Stimulated activated CD8-positive, alpha-beta memory T cell treated with anti-CD3 and anti-CD28 coated beads, Interleukin-12 subunit alpha, Interleukin-12 subunit beta, amount 100 ng/mL, for 24 hours (primary cell): Measurements from ENCODE around the gene TM4SF4.

Source experiments
- DNase-seq: peaks from one replicate; pipeline ENCODE4 v3.0.0-alpha.2; 2020; ENCODE audit errors: extremely low read depth

The TM4SF4 gene

DNA sequence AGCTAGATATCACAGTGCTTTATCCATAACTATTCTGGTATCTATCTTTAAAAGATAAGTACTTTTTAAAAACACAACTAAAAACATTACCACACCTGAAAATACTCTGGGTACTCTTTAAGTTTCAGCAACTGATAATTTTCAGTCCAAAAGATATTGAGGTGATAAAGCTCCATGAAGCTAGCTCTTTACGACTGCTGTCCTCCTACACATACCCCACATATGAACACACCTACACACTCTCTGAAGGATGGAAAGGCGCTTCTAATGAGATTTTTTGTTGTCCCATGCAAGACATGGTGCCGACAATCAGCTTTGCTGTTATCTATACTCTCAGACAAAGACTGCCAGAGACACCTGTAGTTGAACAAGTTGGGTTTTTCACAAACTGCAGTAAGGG lies 19.1 kb upstream of the TM4SF4 start:
- no peak for DNase-seq

DNA sequence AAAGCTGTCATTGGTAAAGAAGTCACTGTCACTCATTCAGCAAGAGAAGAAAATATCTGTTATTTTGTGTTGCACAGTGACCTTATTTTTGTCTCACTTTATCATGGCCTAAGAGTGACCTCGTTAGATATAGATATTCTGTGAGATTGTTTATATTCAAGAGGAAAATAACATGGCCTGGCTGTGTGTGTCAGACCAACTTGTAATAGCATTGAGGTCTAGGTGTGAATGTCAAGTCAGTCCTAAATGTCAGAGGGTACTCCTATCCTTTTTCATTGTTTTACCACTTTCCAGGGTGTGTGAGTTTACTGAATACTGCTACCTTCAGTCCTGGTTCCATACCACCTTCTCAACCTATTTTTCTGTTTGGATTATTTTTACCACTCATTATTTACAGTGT lies 18.5 kb upstream of the TM4SF4 start:
- no peak for DNase-seq

DNA sequence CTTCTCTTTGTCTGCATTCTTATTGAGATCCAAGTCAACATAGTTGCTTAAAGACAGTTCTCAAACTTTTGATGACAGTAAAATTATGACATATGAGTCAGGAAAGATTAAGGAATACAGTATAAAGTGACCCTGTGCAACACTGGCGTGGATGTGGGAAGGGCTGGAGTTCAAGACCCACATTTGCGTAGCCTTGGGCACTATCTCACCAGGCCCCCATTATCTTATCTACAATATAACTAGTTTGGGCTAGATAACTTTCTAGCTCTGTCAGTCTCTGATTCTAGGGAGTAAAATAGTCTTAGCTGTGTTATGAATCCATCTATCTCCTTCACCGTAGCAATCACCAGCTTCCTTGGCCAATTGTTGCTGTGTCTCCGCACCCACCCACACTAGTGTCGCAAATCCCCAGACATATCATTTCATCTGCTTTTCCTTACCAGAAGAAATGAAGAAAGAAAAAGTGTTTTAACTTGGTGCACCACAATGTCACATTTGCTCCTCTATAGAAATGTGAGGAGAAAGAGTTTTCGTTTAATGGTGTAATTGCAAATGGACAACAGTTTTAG lies 14.9 kb upstream of the TM4SF4 start:
- DNase-seq: no peak

DNA sequence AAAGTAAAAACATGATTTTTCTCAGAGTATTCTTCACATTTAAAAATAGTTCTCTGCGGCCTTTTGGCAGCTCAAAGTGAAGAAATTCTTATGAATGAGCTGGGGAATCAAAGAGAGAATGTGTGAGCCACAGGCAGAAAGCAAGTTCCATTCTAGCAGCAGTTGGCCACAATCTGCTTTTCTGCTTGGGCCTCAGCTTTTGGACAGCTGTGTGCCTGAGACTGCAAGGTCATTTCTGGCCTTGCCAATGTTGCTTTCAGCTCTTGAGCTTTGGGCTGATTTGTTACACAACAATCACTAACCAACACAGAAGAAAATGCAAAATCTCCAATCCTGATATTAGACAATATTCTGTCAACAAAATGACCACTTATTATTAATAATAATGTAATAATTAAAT lies 14.4 kb upstream of the TM4SF4 start:
- DNase-seq: no peak

DNA sequence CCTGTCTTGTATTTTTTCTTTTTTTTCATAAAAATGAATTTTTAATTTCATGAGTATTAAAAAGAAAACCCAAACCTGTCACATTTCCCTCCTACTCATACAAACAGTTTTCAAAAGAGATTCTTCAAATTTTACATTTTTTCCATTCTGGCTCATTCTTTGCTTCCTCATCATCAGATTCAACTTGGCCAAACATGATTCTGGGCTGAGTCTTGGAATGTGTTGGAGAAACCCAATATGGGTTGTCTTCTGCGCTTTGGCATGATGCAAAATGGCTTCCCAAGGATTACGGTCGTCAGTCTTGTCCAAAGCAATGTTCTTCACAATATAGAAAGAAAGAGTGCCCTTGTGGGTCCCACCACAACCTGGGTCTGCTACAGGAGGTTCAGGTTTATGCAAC lies 12.4 kb upstream of the TM4SF4 start:
- no peak for DNase-seq

DNA sequence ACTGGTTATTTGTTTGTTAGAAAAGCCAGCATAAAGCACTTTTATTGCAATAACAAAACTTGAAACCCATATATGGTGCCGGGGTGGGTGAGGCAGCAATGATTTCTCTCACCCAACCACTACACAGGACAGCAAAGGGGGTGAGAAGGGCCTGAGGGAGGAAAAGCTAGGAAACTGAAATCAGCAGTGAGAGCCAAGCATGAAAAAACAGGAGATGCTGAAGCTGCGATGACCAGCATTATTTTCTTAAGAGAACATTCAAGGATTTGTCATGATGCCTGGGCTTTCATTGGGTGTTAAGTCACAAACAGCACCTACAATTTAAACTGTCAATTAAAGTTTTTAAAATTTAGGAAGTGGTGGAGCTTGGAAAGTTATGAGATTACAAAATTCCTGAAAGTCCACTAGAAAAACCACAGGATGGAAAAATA lies 11.9 kb upstream of the TM4SF4 start:
- no peak for DNase-seq

DNA sequence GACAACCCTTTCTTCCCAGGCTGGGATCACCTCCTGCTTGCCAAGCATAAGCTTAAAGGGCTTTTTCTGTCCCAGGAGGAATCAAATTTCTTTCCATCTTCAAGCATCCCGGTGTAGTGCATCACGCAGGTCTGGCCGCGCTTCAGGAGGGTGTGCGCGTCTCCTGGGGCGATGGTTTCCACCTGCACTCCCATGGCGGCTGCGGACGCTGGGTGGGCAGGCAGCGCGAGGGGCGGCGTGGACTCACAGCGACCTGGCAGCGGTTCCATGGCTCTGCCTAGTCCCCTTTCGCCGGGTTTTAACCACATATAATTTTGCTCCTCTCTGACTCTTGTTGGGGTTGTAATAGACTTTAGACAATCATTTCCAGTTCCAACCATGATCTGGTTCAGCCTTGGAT lies 10.6 kb upstream of the TM4SF4 start:
- no peak for DNase-seq

DNA sequence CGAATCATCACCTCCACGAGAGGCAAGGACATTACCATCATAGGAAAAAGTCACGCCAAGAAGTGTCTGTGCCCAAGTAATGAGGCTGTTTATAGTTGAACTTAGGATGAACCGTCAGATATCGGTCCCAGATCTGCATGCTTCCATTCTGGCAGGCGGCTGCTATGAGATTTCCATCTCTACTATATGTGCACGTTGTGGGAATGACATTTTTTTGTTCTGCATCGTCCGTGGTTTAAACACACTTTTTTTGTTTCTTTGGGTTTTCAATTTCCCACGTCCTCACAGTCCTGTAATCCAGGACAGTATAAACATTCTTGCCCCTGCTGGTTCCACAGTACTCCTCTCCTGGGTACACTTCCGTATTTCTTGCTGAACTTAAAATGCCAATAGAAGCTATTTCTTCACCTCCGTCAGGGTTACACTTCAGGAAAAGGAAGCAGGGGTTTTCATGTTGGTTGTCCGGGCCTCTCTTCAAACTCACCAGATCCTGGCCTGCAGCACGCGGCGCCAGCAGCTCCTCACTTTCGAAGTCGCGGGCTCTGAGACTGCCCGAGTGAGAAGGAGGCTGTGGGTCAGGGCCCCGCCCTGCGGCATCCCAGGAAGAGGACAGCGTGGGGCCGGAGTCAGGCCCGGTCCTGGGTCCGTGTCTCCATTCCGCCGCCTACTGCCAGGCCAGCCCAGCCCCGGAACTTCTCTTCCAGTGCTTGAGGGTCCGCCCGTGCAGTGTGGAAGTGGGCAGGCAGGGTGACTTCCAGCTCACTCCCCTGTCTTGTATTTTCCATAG lies 9.8 kb upstream of the TM4SF4 start:
- no peak for DNase-seq

DNA sequence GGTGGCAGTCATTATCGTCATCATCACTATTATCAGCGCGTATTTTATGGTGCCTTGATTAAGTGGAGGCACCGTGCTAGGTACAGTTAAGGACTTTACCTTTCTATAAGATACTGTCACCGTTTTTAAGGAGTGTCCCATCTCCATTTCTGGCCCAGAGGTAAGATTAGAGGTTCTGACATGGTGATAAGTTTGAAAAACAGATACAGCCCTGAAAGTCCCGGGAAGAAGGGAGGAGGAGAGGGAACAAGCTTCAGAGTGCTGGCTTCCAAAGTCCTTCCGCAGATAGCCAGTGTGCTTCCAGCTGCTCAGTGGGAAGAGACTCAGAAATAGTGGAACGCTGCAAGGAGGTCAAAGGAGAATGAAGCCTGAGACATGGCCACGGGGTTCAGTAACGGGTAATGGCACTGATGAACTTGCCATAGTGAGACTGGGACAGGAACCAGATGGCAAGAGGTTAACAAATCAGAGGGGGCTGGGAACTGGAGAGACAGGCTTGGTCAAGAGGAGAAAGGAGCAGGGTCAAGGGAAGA lies 9.1 kb upstream of the TM4SF4 start:
- no peak for DNase-seq

DNA sequence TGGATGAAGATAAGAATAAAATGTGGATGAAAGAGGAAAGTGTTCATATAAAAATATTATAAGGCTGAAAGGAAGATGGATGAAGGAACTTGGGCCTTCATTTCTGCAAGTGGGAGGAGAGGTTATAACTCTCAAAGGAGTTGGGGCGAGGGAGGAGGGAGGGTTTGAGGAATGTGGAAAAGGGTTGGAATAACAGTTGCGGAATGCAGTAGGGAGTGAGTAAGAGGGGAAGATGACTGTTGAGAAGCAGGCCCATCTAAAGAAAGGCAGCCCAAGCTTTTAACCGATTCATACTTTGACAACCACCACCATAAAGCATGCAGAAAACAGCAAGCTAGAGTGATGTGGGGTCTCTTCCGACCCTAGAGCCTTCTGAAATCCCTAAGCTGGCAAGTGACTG lies 8.3 kb upstream of the TM4SF4 start:
- DNase-seq: no peak

DNA sequence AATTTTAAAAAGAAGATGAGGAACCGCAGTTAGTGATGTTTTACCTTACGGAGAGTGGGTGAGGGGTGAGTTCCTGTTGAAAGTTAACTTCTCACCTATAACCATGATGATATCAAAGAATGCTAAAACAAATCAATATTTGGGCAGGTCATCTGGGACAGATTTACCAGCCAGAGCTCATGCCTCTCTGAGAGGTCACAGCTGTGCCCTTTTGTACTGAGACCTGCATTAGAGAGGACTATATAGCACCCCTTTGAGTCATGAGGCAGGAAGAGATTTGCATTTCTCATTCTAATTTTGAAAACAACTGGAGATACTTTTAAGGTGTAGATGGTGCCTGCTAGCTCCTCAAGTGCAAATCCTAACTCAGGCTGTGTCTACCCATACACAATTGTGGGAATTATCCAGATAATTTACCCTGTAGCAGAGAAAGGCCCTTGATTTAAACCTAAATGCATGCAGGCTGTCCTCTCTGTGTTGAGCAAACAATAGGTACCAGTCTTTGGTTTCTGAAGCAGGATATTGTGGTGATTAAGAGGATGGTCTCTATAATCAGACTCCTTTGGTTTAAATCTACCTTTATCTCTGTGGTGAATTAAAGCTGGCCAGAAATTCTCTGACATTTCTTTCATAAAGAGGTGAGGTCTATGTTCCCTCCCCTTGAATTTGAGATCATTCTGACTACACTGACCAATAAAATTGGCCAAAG lies 5.8 kb upstream of the TM4SF4 start:
- no peak for DNase-seq

DNA sequence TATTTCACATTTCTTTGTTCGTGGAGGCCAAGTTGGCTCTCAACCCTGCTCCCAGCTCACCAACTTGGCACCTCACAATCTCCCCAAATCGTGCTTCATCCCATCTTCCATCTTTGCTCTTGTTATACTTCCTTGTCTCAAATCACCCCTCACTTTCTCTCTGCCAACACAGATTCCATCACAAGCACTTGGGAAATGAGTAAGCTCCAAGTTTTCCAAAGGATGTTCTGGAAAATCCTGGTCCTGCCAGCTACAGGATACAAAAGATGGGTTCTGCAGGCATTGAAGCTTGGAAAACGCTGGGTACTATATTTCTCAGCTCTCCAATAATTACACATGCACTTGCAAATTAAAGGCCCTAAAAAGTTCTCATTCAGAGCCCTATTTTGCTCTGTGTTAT lies 4.1 kb upstream of the TM4SF4 start:
- DNase-seq: no peak

DNA sequence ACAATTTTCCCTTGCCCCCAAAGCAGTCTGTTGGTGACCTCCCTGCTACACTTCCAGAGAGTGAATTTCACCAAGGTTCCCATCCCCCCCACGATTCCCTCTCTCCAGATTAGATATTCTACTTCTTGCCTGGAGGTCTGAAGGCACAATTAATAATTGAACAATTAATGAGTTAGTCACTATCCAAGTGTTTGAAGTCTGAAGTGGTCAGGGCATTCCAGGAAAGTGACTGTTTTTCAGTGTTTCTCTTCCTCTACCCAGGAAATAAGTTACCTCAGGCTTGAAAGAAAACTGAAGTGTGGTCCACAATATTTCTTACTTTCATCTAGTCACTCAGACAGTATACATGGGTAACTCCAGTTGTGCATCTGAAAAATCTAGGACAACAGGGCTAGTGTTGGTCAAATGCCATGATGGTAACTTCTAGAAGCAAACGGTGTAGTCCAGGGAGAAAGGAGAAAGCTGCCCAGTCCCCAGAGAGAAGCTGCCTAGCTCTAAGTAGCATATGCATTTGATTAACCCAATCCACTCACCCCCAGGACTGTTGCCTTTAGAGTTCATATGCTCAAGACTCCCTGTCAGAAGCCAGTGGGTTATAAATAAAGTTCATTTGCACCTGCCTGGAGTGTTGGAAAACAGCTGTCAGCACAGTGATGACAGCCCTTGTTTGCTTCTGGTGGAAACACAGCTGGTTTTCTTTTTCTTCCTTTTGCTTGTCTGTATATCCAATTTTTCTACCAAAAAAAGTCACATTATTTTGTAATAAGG lies 2.3 kb upstream of the TM4SF4 start:
- DNase-seq: no peak

DNA sequence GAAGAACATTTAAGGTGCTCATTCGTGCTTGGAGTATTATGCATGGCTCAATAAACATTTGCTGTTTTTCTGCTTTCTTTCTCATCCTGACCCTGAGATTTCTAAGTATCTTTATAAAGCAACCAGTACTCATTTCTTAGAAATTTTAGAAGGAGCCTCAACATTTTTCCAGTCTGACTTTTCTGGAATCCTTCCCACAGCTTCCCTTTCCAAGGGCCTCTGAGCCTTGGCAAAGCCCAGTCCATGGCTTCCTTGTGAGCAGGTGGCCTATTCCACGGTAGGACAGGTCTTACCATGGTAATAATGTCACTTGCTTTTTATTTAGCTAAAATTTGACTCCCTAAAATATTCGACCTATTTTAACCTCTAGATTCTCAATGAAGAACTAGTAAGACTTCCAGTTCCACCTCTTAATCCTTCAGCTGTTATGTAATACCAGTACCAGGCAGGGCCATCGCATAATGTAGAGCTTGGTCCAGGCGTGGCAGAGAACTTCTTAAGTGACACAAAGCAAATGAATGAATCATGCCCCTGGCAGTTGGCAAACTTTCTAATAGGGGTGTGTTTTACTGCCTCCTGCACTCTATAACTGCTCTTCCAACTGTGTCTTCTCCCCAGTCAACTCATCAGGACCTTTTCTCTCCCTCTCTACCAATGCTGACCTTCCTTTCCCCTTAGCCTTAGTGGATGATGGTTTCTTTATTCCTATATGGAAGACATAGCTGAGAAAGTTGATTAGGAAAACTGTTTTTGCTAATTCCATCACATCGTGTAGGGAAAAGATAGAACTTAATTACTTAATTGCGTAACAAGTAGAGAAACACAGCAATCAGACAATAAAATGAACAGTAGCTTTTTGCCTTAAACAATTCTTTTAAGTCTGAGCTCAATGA lies 894 bp upstream of the TM4SF4 start:
- DNase-seq: no peak

DNA sequence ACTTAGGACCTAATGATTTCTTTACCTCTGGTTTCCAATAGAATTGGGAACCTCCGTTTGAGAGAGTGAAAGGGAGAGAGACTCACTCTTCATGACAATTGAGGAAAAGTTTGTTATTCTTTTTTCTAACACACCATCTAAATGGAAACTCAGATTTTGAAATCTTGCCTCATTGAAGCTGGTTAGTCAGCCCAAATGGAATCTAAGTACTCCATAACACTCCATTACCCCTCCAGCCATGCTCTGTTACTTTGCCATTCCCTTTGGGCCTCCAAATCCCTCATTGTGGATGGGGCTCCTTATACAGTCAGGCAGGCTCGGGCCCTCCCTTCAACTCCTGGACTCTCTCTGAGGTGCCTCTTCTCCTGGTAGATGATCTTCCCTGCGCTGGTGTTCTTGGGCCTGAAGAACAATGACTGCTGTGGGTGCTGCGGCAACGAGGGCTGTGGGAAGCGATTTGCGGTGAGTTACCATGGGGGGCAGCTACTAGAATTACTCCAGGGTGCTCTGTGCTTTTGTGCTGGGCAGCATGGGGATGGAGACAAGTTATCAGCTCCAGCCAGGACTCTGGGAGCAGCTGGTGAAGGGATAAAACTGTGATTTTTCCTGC lies 1.1 kb downstream of the TM4SF4 start:
- DNase-seq: no peak

DNA sequence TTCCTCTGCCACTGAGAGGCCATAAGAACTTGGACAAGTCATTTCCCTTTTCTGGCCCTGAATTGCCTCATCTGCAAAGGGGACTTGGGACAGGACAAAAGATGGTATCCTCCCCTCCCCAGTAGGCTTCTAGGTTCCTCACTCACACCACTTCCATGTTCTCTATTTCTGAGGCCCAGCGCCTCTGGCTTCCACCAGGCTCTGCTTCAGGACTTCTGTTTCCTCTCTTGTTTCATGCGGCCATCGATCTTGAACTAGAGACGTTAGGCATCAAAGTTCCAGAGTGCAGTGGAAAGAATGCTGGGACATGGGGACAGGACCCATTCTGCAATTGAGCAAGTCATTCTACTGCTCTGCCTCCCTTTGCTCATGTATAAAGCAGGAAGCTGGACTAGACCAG lies 1.7 kb downstream of the TM4SF4 start:
- DNase-seq: no peak

DNA sequence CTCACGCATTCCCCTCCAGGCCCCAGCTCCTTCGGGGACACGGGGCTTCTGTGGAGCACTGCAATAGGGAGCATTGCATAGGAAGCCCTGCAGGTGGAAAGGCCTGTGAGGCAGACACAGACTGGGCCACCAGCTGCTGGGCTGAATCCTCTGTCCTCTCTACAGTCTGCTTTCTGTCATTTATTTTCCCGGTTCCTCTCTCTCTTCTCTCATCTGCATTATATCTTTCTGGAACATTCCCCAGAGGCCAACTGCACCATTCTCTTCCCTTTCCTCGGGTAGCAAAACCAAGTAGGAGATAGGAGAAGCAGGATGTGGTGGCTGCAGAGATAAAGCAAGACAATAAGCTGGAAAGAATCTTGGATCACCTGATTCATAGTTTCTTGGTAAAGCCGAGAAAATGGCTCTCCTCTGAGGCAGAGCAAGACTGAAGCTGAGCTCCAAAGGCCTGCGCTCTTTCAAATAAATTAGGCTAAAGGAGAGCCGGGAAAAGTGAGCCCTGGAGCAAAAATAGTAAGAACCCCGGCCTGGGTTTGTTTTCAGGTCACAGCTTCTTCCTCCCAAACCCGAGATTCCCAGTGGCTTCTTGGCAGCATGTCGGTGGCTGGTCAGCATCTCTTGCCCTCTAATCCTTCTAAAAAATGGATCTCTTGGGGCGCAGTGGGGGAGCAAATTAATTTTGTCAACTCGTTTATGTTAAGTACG lies 5.3 kb downstream of the TM4SF4 start:
- no peak for DNase-seq

DNA sequence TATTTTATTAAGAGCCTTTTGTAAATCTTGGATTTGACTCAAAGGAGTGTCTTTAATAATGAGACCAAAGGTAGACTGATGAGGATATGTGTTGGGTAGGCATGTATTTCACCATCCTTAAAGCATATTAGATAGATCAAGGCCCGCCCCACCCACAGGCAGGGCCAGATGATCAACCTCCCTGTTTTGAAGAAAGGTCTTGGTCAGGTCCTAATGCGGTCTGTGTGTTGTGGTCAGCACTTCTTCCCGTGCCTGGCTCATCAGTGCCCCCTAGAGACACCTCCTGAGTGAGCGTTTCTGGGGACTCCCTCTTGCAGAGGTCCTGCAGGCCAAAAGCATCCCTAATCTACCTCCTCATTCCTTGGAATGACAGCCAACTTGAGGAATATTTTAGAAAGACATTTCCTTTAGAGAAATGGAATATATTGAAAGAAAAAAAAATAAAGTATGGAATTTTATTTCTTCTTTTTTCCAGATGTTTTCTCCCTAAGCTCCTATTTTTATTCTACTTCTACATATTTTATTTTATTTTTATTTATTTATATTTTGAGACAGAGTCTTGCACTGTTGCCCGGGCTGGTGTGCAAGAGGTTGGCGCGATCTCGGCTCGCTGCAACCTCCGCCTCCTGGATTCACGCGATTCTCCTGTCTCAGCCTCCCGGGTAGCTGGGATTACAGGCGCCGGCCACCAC lies 6.0 kb downstream of the TM4SF4 start:
- DNase-seq: no peak

DNA sequence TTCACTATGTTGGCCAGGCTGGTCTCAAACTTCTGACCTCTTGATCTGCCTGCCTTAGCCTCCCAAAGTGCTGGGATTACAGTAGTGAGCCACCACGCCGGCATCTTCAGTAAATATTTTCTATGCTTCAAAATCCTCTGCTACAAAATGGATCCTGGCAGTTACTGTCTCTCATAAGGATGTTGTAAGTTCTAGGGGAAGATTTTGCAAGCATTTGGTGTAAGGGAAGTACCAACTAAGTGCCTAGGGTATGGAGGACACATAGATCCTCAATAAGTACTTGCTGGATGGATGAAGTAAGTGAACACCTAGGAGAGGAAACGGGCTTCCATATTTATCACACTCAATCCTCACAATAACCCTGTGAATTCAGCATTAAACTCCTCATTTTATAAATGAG lies 6.6 kb downstream of the TM4SF4 start:
- DNase-seq: no peak
